GM12892 (cell line): ENCODE measurements around the gene NDUFB6.

Experiments
- POLR2AphosphoS5 ChIP-seq: IDR thresholded peaks from 2 replicates; pipeline ENCODE4 v1.6.1; 2011; ENCODE audit warnings: low read depth, low read length, control low read depth
- TAF1 ChIP-seq: IDR thresholded peaks from 2 replicates; pipeline ENCODE4 v1.6.1; 2011; ENCODE audit warnings: low read depth, mild to moderate bottlenecking, control low read depth, low read length, borderline replicate concordance

- TF ChIP-seq TAF1 (no peak), POLR2AphosphoS5 (no peak)
Measured at GRCh38 chr9:32554591-32554990, 18.4 kb downstream of the NDUFB6 start.
